NK-92 (cell line): Measurements from ENCODE around the gene INSIG2.

ENCODE experiments used
- DNase-seq: peaks from one replicate; lab custom pipeline; 2025; ENCODE audit not compliant: unreplicated experiment; lab: John Stamatoyannopoulos, UW

The INSIG2 gene

GRCh38 chr2:118097657-118098056, 9.4 kb downstream of the INSIG2 start:
- DNase-seq: no peak

- DNase-seq: no peak
Observed at GRCh38 chr2:118098307-118099030, 10.2 kb downstream of the INSIG2 start.

GRCh38 chr2:118102433-118103082, 14.3 kb downstream of the INSIG2 start:
- DNase-seq: no peak

- no peak for DNase-seq
Observed at GRCh38 chr2:118103951-118104940, 16.0 kb downstream of the INSIG2 start.

- no peak for DNase-seq
Observed at GRCh38 chr2:118105497-118105896, 17.2 kb downstream of the INSIG2 start.

GRCh38 chr2:118106926-118107325, 18.7 kb downstream of the INSIG2 start:
- DNase-seq: no peak

- no peak for DNase-seq
Observed at GRCh38 chr2:118110310-118110709, 22.0 kb downstream of the INSIG2 start.

GRCh38 chr2:118110991-118111390, 22.7 kb downstream of the INSIG2 start:
- no peak for DNase-seq

GRCh38 chr2:118112771-118113334, 24.6 kb downstream of the INSIG2 start:
- no peak for DNase-seq

GRCh38 chr2:118114863-118115262, 26.6 kb downstream of the INSIG2 start:
- DNase-seq: no peak

- no peak for DNase-seq
Observed at GRCh38 chr2:118115761-118116160, 27.5 kb downstream of the INSIG2 start.

GRCh38 chr2:118118479-118118878, 30.2 kb downstream of the INSIG2 start:
- no peak for DNase-seq

GRCh38 chr2:118119158-118119727, 31.0 kb downstream of the INSIG2 start:
- DNase-seq: no peak

GRCh38 chr2:118119761-118120400, 31.6 kb downstream of the INSIG2 start:
- no peak for DNase-seq

- DNase-seq: no peak
Observed at GRCh38 chr2:118120401-118120780, 32.1 kb downstream of the INSIG2 start.

GRCh38 chr2:118121101-118121500, 32.8 kb downstream of the INSIG2 start:
- DNase-seq: no peak

- no peak for DNase-seq
Observed at GRCh38 chr2:118121986-118122524, 33.8 kb downstream of the INSIG2 start.

GRCh38 chr2:118122594-118123281, 34.5 kb downstream of the INSIG2 start:
- DNase-seq: no peak

GRCh38 chr2:118123561-118124232, 35.4 kb downstream of the INSIG2 start:
- DNase-seq: no peak
